AG04450 (cell line): ENCODE results near the gene RBM12. TPM values are rescaled to one million over a fixed set of nuclear protein-coding genes. Genes with fewer than 3 reads are reported as not detected.

Source experiments
- CTCF ChIA-PET: fragments of 300-600, 350-600 bp; formaldehyde crosslinking; extraction: SDS; loops from one replicate; lab custom pipeline; 2022; ENCODE audit warnings: antibody characterized with exemption, inconsistent platforms; lab: Charles Lee
- POLR2A ChIA-PET: fragments of 350-600 bp; formaldehyde crosslinking; extraction: SDS; loops from one replicate; lab custom pipeline; 2021; ENCODE audit warnings: antibody characterized with exemption, inconsistent platforms; lab: Yijun Ruan, JAX
- DNase-seq: peaks from one replicate; pipeline ENCODE4 v3.0.0-alpha.2; 2011; ENCODE audit warnings: low read depth, low spot score
- H3K27ac ChIP-seq: one replicate; pipeline ENCODE4 v1.5.1; 2012; ENCODE audit warnings: low read depth, low read length, control low read depth
- H3K27me3 ChIP-seq: one replicate; pipeline ENCODE4 v1.6.0; 2012; ENCODE audit warnings: low read length; ENCODE audit not compliant: control insufficient read depth, insufficient read depth
- H3K4me3 ChIP-seq: 2 replicates; pipeline ENCODE4 v1.5.1; 2011; ENCODE audit warnings: mild to moderate bottlenecking, low read depth, low read length, control low read depth
- H3K9me3 ChIP-seq: 2 replicates; pipeline ENCODE4 v1.5.1; 2012; ENCODE audit warnings: low read length; ENCODE audit not compliant: control insufficient read depth, insufficient read depth
- CTCF ChIP-seq: IDR thresholded peaks from 2 replicates; pipeline ENCODE4 v1.5.1; 2011; ENCODE audit warnings: low read depth, low read length, control low read depth, inconsistent platforms
- polyA plus RNA-seq: library from polyadenylated mRNA; depleted of rRNA; stranded (reverse); fragments of >200 nt; gene quantifications from 2 replicates; pipeline ENCODE4 v1.2.3, GENCODE V29; 2011

RBM12 gene
- polyA plus RNA-seq, 1 experiment, result 91.1 TPM

DNA sequence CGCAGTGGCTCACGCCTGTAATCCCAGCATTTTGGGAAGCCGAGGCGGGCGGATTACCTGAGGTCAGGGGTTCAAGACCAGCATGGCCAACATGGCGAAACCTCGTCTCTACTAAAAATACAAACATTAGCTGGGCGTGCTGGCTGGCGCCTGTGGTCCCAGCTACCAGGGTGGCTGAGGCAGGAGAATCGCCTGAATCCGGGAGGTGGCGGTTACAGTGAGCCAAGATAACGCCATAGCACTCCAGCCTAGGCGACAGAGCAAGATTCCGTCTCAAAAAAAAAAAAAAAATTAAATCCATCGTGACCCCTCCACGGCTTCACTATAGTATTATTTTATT is 1.2 kb upstream of the RBM12 start:
- ChIA-PET POLR2A (interaction anchor here (0.7 to 1.1 kb wide), 3 partner anchors 8 to 321 kb away, joined by 3 to 6 read pairs (median 4); no protein-coding TSS in a partner anchor), CTCF (interaction anchor here (0.8 to 1.1 kb wide), 2 partner anchors 10 to 288 kb away, joined by 3 to 6 read pairs; partner anchors contain the start of gene SCAND1)
- Histone ChIP-seq H3K27me3 (no peaks in the 10 kb centered on the region), H3K4me3 (no peak overlapping the region), H3K27ac (no peak overlapping the region), H3K9me3 (peaks cover 3% of the 10 kb centered on the region; the same call in 1 of the 2 replicates)
- no peak for TF ChIP-seq CTCF
- no peak for DNase-seq

DNA sequence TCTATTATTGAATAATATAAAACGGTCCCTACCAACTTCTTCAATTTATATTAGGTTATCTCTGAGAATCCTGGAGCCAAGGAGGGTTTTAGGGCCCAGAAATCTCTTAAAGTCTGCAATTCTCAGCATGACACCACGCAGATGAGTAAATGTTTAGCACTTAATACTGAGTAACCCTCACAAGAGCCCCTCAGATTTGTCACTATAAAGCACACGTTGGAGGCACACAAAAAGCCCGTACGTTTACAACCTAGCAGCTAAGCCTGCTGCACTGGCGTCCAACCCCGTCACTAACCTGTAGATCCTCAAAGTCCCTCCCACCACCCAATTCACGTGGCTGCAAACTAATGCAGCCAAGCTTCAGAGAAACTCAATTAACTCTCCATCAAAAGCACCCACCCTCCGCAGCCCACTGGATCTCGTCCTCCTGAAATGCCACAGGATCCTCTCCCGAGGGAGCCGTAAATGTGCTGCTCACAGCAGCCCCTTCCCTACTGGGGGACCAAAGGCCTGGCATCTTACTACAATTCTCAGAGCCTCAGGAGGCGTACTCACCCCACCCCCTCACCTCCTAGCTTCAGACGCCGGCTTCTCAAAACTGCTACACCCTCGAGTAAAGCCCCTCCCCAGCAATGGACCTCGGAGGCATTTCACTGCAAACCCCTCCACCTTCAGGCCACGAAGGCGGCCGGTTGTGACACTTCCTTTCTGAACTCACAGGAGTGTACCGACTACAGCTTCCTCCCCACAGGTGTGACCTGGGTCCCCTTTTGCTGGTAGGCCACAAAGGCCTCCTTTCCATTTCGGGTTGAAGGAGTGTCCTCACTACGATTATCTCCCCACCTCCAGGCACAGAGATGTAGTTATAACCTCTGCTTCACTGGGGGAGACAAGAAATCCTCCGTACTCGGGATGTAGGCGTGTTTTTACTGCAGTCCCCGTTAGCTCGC is 909 bp downstream of the RBM12 start:
- no peak for TF ChIP-seq CTCF
- H3K27ac ChIP-seq, result peak overlapping the region; percentile 91
- no peak for DNase-seq
- peaks cover 3% of the 10 kb centered on the region; the same call in 1 of the 2 replicates for H3K9me3 ChIP-seq
- ChIA-PET POLR2A (interaction anchor here (0.6 to 2.4 kb wide), 7 partner anchors 12 to 209 kb away, joined by 3 to 11 read pairs (median 3); no protein-coding TSS in a partner anchor), CTCF (no interaction called here)
- peak overlapping the region; percentile 99 for H3K4me3 ChIP-seq
- no peaks in the 10 kb centered on the region for H3K27me3 ChIP-seq

- TF ChIP-seq CTCF, result no peak
- no peaks in the 10 kb centered on the region for H3K27me3 ChIP-seq
- no peak for DNase-seq
- peak overlapping the region; percentile 99 for H3K4me3 ChIP-seq
- ChIA-PET POLR2A (interaction anchor here (1.1 kb wide), 1 partner anchor 80 kb away, joined by 3 read pairs; no protein-coding TSS in a partner anchor), CTCF (no interaction called here)
- H3K9me3 ChIP-seq, result peaks cover 3% of the 10 kb centered on the region; the same call in 1 of the 2 replicates
- no peak overlapping the region for H3K27ac ChIP-seq
These were observed 2.1 kb downstream of the RBM12 start for GRCh38 chr20:35662551-35662950.

DNA sequence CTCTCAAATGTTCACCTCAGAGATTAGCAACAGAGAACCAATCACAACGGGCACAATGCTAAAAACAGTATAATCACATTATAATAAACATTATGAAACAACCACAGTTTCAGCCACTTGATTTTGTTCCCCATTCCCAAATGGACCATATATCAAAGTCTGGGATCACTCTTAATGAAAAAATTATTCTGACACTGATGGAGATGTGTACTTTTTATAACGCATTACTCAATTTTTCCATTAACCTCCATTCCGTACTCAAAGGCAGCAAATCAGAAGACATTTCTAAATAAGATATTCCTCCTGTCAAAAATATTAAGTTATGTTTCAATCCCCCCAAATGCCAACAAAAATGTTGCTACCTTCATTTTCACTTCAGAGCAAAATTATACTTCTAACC is 2.8 kb downstream of the RBM12 start:
- Histone ChIP-seq H3K27ac (no peak overlapping the region), H3K4me3 (peak overlapping the region; percentile 99), H3K9me3 (peaks cover 3% of the 10 kb centered on the region; the same call in 1 of the 2 replicates), H3K27me3 (no peaks in the 10 kb centered on the region)
- no peak for DNase-seq
- TF ChIP-seq CTCF, result no peak
- ChIA-PET POLR2A (interaction anchor here (1.9 kb wide), 1 partner anchor 45 kb away, joined by 6 read pairs; no protein-coding TSS in a partner anchor), CTCF (no interaction called here)

DNA sequence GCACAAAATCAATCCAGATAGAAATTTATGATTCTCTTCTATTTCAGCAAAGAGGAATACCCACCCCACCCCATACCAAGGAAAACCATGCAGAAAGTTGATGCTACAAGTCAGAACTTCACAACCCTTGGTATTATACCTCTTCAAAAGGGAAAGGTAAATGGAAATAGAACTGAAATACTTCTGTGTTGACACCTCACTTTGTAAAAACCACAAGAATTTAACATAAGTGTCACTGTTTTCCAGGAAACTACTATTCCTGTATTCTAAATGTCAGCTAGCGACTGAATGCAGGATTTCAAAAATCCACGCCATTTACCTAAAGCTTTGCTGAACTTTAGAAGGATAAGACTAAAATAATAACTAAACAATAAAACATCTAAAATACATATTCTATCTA is 3.6 kb downstream of the RBM12 start:
- no peak for TF ChIP-seq CTCF
- peak overlapping the region; percentile 99 for H3K4me3 ChIP-seq
- CTCF ChIA-PET, result no interaction called here
- POLR2A ChIA-PET, result interaction anchor here (1.9 kb wide), 1 partner anchor 44 kb away, joined by 6 read pairs; no protein-coding TSS in a partner anchor
- H3K27ac ChIP-seq, result no peak overlapping the region
- no peak for DNase-seq
- H3K27me3 ChIP-seq, result no peaks in the 10 kb centered on the region
- peaks cover 3% of the 10 kb centered on the region; the same call in 1 of the 2 replicates for H3K9me3 ChIP-seq
